Hematopoietic multipotent progenitor cell (in vitro differentiated cells): ENCODE results near the gene TTC23L. TPM values are rescaled to one million over a fixed set of nuclear protein-coding genes. Genes with fewer than 3 reads are reported as not detected.

Source experiments
- DNase-seq, 3 donors: peaks; one replicate each; pipeline ENCODE4 v3.0.0-alpha.2; 2011 to 2015; ENCODE audit warnings: low read depth in 2 of 3, low spot score in 2 of 3
- total RNA-seq: library from RNA; depleted of rRNA; stranded (reverse); fragments of >200 nt; gene quantifications from one replicate; pipeline ENCODE4 v1.2.3, GENCODE V29; 2012

The TTC23L gene
- total RNA-seq, 1 donor, result under 0.01 TPM

GRCh38 chr5:34832568-34832967, 6.4 kb upstream of the TTC23L start:
- no peak for DNase-seq

- no peak for DNase-seq
Observed at GRCh38 chr5:34833090-34833489, 5.9 kb upstream of the TTC23L start.

- no peak for DNase-seq
Observed at GRCh38 chr5:34833976-34834793, 4.8 kb upstream of the TTC23L start.

DNA sequence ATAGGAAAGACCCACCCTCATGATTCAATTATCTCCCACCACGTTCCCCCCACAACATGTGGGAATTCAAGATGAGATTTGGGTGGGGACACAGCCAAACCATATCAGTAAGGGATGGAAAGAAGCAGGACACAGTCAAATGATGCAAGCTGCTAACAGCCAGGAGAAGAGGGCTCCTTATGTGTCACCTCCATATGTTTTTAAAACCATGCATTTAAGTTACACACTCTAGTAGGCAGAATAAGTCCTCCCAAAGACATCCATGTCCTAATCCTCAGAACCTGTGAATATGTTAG, 4.2 kb upstream of the TTC23L start:
- no peak for DNase-seq

DNA sequence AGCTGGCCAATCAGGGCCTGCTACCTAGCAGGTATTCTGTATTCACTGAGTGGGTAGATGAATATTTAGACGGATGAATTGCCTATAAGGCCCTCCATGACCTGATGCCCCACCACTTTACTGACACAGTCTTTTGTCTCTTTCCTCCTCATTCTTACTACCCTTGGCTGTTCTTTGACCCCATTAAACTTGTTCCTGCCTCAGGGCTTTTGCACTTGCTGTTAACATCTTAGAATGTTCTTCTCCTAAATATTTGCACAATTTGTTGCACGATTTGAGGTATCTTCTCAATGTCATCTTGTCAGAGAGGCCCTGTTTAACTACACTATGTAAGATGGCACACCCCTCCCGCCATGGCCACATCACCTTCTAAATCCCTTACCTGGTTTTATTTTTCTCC, 3.3 kb upstream of the TTC23L start:
- DNase-seq, result no peak

DNA sequence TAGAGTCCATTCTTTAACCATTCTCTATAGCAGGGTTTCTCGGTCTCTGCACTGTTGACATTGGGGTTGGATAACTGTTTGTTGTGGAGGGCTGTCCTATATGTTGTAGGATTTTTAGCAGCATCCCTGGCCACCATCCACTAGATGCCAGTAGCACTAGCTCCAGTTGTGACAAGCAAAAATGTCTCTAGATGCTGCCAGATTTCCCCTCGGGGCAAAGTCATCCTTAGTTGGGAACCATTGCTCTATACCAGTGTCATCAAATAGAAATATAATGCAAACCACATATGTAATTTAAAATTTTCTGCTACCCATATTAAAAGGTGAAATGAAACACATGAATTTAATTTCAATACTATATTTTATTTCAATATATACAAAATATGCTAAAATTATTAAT, 2.9 kb downstream of the TTC23L start:
- no peak for DNase-seq

DNA sequence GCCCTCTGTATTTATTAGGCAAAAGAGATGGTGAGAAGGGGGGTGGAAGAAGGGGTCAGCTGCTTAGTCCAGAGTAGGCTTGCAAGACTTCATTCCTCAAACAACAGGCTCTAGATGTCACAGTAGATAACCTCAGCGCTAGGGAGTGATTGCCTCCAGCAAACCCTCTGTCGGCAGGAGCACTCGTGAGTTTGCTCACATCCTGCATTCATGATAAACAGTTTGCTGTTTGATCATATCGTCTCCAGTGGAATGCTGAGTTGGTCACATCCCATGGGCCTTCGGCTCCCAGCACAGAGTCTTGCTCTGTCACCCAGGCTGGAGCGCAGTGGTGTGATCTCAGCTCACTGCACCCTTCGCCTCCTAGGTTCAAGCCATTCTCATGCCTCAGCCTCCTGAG, 3.6 kb downstream of the TTC23L start:
- DNase-seq, result no peak

DNA sequence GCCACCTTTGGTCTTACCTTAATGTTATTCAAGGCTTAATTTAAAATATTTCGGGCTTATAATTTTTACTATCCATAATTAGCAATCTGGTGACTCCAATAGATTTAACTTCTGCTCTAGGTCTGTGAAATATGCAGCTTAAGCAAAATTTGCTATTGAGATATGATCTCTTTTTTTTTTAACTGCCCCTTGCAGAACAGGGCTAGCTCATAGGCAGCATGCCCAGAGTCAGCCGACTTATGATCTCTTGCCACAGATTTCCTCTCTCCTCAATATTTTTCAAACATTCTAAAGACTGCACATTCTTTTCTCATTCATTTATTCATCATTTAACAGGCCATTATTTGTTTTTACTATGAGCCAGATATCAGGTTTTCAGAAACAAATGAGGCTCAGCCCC, 4.5 kb downstream of the TTC23L start:
- no peak for DNase-seq

DNA sequence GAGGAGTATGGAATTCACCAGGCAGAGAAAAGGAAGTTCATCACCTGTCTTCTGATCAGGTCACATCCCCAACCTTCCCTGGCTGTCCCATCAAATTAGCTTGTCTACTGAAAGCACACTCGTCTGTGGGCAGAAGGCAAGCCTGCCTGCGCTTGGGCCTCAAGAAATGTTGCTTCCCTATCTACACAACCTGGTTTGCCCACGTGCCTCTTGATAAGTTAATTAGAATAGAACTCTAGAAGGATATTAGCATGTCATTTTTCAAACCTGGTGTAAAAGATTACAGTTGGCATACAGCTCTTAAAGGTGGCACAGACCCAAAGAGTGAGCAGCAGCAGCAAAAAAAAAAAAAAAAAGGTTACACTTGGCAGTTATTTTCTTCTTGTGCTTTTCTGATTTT, 5.1 kb downstream of the TTC23L start:
- peak in 2 of 3 donors; percentile 7 to 8 for DNase-seq

GRCh38 chr5:34844999-34845398, 6.0 kb downstream of the TTC23L start:
- no peak for DNase-seq

GRCh38 chr5:34847056-34847455, 8.1 kb downstream of the TTC23L start:
- no peak for DNase-seq

DNA sequence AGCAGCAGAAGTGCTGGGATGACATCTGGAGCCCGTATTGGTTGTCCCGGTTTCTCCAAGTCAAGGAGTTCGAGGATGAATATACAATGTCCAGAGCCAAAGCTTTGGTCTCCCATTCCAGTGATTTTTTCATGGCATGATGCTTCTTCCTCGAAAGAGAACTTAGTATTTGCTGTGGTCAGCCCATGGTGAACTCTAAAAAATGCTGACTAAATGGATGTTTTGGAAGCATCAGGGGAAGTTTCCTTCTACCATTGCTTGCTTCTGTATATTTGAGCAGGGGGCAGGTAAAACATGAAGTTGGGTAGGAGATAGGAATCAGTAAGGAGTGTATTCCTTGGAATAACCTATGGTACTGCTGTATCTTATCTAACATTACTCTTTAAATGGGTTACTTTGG, 8.6 kb downstream of the TTC23L start:
- no peak for DNase-seq

DNA sequence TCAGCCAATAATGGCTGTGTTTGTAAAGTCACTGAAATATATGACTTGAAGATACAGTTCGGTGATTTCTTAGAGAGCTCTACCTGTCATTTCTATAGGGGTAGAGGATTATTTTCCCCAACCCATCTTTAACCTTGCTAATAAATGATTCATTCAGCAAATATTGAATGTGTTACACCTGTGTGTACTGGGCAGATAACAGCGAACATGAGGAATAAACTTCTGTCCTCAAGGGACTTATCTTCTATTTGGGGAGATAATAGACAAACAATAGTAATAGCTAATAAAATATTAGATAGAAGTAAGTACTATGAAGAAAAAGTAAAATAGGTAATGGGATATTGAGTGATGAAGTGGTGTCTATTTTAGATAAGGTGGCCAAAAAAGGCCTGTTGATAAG, 9.3 kb downstream of the TTC23L start:
- no peak for DNase-seq

DNA sequence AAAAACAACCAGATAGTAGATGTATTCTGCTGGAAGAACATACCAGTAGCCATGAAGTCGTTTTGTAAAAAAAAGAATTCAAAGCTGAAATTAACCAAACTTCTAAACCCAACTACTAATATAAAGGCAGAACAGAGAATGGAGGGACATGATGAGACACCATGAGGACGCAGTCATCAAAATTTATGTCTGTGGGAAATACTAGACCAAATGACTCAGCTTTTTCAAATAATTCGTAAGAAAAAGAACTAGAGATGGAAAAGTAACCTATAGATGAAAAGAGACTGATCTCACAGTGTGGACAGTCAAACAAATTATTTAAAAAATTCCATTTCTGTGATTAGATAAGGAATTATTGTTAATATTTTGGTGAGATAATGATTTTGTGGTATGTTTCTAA, 10.3 kb downstream of the TTC23L start:
- DNase-seq, result no peak

- DNase-seq, result no peak
Observed at GRCh38 chr5:34854459-34855174, 15.7 kb downstream of the TTC23L start.

GRCh38 chr5:34857161-34857560, 18.2 kb downstream of the TTC23L start:
- DNase-seq, result no peak

- no peak for DNase-seq
Observed at GRCh38 chr5:34857894-34858293, 18.9 kb downstream of the TTC23L start.

- no peak for DNase-seq
Observed at GRCh38 chr5:34858790-34859189, 19.8 kb downstream of the TTC23L start.

DNA sequence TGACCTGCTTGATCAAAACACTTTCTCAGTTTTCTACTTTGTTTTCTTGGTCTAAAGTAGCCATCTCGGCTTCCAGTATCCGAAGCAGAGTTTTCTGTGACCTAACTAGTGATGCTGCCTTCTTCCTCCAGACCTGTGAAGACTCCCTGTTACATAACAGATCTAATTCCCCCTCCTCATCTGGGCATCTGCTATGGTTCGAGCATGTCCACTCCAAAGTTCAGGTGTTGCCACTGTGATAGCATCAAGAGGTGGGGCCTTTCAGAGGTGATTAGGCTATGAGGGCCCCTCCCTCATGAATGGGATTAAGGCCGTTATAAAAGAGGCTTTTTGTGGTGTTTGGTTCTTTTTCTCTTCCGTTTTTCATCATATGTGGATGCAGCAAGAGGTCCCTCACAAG, 20.3 kb downstream of the TTC23L start:
- no peak for DNase-seq

DNA sequence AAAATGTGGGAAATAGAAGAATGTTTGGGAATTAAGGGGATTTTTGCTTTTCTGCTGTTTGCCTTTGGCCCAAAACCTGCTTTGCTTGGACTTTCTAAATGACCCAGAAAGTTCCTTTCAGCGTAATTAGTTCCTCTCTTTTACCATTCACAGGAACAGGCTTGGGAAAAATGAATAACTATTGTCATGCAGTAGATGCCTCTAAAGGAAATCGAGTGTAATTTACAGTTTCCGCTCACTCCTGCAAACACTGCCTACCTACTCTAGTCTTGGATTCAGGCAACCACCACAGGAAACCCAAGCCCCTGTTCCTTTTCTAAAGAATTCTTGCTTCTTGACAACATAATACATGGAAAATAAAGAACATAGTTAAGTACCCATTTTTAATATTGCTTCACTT, 25.0 kb downstream of the TTC23L start:
- no peak for DNase-seq

GRCh38 chr5:34865091-34865490, 26.1 kb downstream of the TTC23L start:
- DNase-seq, result no peak

DNA sequence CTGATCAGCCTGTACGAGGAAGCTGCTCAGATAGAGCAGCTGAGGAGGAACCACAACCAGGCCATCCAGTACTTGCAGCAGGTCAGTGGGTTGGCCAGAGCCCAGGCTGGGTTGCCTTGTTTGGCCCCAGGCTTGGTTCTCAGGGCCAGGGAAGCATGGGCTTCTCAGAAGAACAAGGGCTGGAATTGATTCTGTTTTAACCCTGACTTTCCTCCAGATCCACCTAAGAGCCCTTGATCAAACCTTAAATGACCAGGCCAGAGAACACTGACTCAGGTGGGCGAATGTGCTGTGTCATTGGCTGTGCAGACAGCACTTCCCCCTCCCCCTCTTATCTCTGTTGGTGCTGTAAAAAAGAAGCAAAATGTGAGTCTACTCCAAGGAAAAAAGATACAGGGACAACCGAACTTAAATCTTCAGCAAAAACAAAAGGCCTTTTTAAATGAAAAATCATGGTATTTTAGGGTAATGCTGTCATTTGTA, 28.1 kb downstream of the TTC23L start:
- DNase-seq, result no peak
